Smooth muscle cell (in vitro differentiated cells): ENCODE measurements around the gene CDH4. TPM values are rescaled to one million over a fixed set of nuclear protein-coding genes. Genes with fewer than 3 reads are reported as not detected.

Experiments used
- DNase-seq: peaks from one replicate; lab custom pipeline; 2025; ENCODE audit not compliant: unreplicated experiment; lab: John Stamatoyannopoulos, UW
- H2AFZ ChIP-seq: fragments of 200-600 bp; sonication (generic); 2 replicates; pipeline ENCODE4 v1.6.0; 2016; ENCODE audit warnings: antibody characterized with exemption, low read depth, mild to moderate bottlenecking
- H3F3A ChIP-seq: fragments of 200-600 bp; sonication (generic); 2 replicates; pipeline ENCODE4 v1.6.0; 2017; ENCODE audit warnings: antibody characterized with exemption, low read depth
- H3K27ac ChIP-seq: fragments of 200-600 bp; sonication (generic); 2 replicates; pipeline ENCODE4 v1.5.1; 2016; ENCODE audit warnings: low read depth, mild to moderate bottlenecking
- H3K27me3 ChIP-seq: fragments of 200-600 bp; sonication (generic); 2 replicates; pipeline ENCODE4 v1.6.1; 2016; ENCODE audit warnings: low read depth, mild to moderate bottlenecking
- H3K36me3 ChIP-seq: fragments of 200-600 bp; sonication (generic); 2 replicates; pipeline ENCODE4 v1.5.1; 2016; ENCODE audit warnings: low read depth
- H3K4me1 ChIP-seq: fragments of 200-600 bp; sonication (generic); 2 replicates; pipeline ENCODE4 v1.5.1; 2016; ENCODE audit warnings: low read depth
- H3K4me2 ChIP-seq: fragments of 200-600 bp; sonication (generic); 2 replicates; pipeline ENCODE4 v1.6.0; 2016; ENCODE audit warnings: mild to moderate bottlenecking
- H3K4me3 ChIP-seq: fragments of 200-600 bp; sonication (generic); 2 replicates; pipeline ENCODE4 v1.5.1; 2016; ENCODE audit warnings: mild to moderate bottlenecking
- H3K79me2 ChIP-seq: fragments of 200-600 bp; sonication (generic); 2 replicates; pipeline ENCODE4 v1.6.0; 2016; ENCODE audit warnings: low read depth, mild to moderate bottlenecking
- H3K9ac ChIP-seq: fragments of 200-600 bp; sonication (generic); 2 replicates; pipeline ENCODE4 v1.6.0; 2016; ENCODE audit warnings: low read depth
- H3K9me3 ChIP-seq: fragments of 200-600 bp; sonication (generic); replicated peaks from 2 replicates; pipeline ENCODE4 v1.5.1; 2016; ENCODE audit warnings: low read depth
- H4K20me1 ChIP-seq: fragments of 200-600 bp; sonication (generic); 2 replicates; pipeline ENCODE4 v1.6.0; 2016; ENCODE audit warnings: low read depth
- CTCF ChIP-seq: fragments of 200-600 bp; sonication (generic); IDR thresholded peaks from 2 replicates; pipeline ENCODE4 v1.5.1; 2017; ENCODE audit warnings: borderline replicate concordance, mild to moderate bottlenecking, antibody characterized with exemption; ENCODE audit not compliant: insufficient read depth, poor library complexity, severe bottlenecking
- WGBS: methylation state at CpG from one replicate; pipeline ENCODE4 v1.1.7; 2016; ENCODE audit warnings: low lambda C conversion rate; 5-methylcytosine and 5-hydroxymethylcytosine counted together
- polyA plus RNA-seq: library from polyadenylated mRNA; unstranded; fragments of >200 nt; fragmentation: Nextera tagmentation; extraction: Ambion mirVana; gene quantifications from 2 replicates; pipeline ENCODE4 v1.2.1, GENCODE V29; 2016
- total RNA-seq: library from RNA; depleted of rRNA; stranded (reverse); fragments of >200 nt; gene quantifications from 2 replicates; pipeline ENCODE4 v1.2.3, GENCODE V29; 2014

Gene CDH4
- total and polyA plus RNA-seq, 2 experiments from 2014 or later: 0.03 to 0.04 TPM

GRCh38 chr20:61748376-61748775 lies 496.3 kb downstream of the CDH4 start:
- Histone ChIP-seq H3K27ac (no peak overlapping the region), H3F3A (no peaks in the 10 kb centered on the region), H4K20me1 (no peaks in the 10 kb centered on the region), H3K9me3 (no peaks in the 10 kb centered on the region), H3K4me3 (no peak overlapping the region), H3K36me3 (no peaks in the 10 kb centered on the region), H3K4me2 (no peak overlapping the region), H3K4me1 (peaks cover 4% of the 10 kb centered on the region), H3K9ac (no peak overlapping the region), H3K27me3 (no peaks in the 10 kb centered on the region), H2AFZ (no peak overlapping the region), H3K79me2 (no peaks in the 10 kb centered on the region)
- TF ChIP-seq CTCF: no peak
- WGBS: 57% methylated on average over 3 of the region's 3 CpGs
- DNase-seq: no peak

- peaks cover 9% of the 10 kb centered on the region for H3K4me1 ChIP-seq
- no peak for TF ChIP-seq CTCF
- DNase-seq: no peak
- no peak overlapping the region for H3K9ac ChIP-seq
- H3K27me3 ChIP-seq: no peaks in the 10 kb centered on the region
- H3K79me2 ChIP-seq: no peaks in the 10 kb centered on the region
- no peak overlapping the region for H2AFZ ChIP-seq
- H3K4me2 ChIP-seq: no peak overlapping the region
- no peak overlapping the region for H3K4me3 ChIP-seq
- WGBS: 90% methylated on average over 6 of the region's 6 CpGs
- H4K20me1 ChIP-seq: no peaks in the 10 kb centered on the region
- no peaks in the 10 kb centered on the region for H3K36me3 ChIP-seq
- no peaks in the 10 kb centered on the region for H3K9me3 ChIP-seq
- no peaks in the 10 kb centered on the region for H3F3A ChIP-seq
- no peak overlapping the region for H3K27ac ChIP-seq
These were observed 497.5 kb downstream of the CDH4 start for GRCh38 chr20:61749406-61750075.

GRCh38 chr20:61750093-61750492 lies 498.0 kb downstream of the CDH4 start:
- no peaks in the 10 kb centered on the region for H3K79me2 ChIP-seq
- WGBS: 92% methylated on average over 1 of the region's 1 CpG
- peaks cover 9% of the 10 kb centered on the region for H3K4me1 ChIP-seq

More at GRCh38 chr20:61750093-61750492, 498.0 kb downstream of the CDH4 start:
- Histone ChIP-seq H4K20me1 (no peaks in the 10 kb centered on the region), H3F3A (no peaks in the 10 kb centered on the region), H2AFZ (no peak overlapping the region), H3K27me3 (no peaks in the 10 kb centered on the region), H3K27ac (no peak overlapping the region), H3K4me3 (no peak overlapping the region), H3K9me3 (no peaks in the 10 kb centered on the region), H3K4me2 (no peak overlapping the region), H3K9ac (no peak overlapping the region), H3K36me3 (no peaks in the 10 kb centered on the region)
- TF ChIP-seq CTCF: no peak
- DNase-seq: no peak
